Heart left ventricle (tissue), 16 donors: ENCODE measurements around the gene ADGRB3. TPM values are rescaled to one million over a fixed set of nuclear protein-coding genes. Genes with fewer than 3 reads are reported as not detected.

Source experiments
- ATAC-seq, 4 donors: fragments of 200-7000 bp; cut with Tn5 transposase; one replicate each; pipeline ENCODE4 v1.9.1; 2020 to 2022; ENCODE audit warnings: moderate library complexity in 4 of 4, mild to moderate bottlenecking in 3 of 4, moderate number of reproducible peaks in 1 of 4
- DNase-seq, 5 donors: peaks; one replicate each; pipeline ENCODE4 v3.0.0-alpha.2; 2020
- H3K27ac ChIP-seq, 12 donors: fragments of 200-600 bp; sonication (generic) in 4 of 12; one replicate each; pipeline versions ENCODE4 v1.5.0 to v1.8.0; 2016 to 2022; ENCODE audit warnings: mild to moderate bottlenecking in 2 of 12
- H3K27me3 ChIP-seq, 9 donors: fragments of 200-600 bp; sonication (generic) in 2 of 9; one replicate each; pipeline versions ENCODE4 v1.5.1 to v1.8.0; 2016 to 2022; ENCODE audit warnings: mild to moderate bottlenecking in 3 of 9
- H3K36me3 ChIP-seq, 9 donors: fragments of 200-600 bp; sonication (generic) in 2 of 9; one replicate each; pipeline versions ENCODE4 v1.5.0 to v1.8.0; 2018 to 2022; ENCODE audit warnings: mild to moderate bottlenecking in 2 of 9
- H3K4me1 ChIP-seq, 12 donors: fragments of 200-600 bp; sonication (generic) in 4 of 12; one replicate each; pipeline versions ENCODE4 v1.5.0 to v1.8.0; 2016 to 2022; ENCODE audit warnings: mild to moderate bottlenecking in 3 of 12
- H3K4me3 ChIP-seq, 12 donors: fragments of 200-600 bp; sonication (generic) in 4 of 12; one replicate each; pipeline versions ENCODE4 v1.5.0 to v1.8.0; 2017 to 2022; ENCODE audit warnings: mild to moderate bottlenecking in 9 of 12, moderate library complexity in 4 of 12
- H3K9me3 ChIP-seq, 12 donors: fragments of 200-600 bp; sonication (generic) in 4 of 12; one replicate each; pipeline versions ENCODE4 v1.5.0 to v1.8.0; 2016 to 2022; ENCODE audit warnings: mild to moderate bottlenecking in 1 of 12
- CTCF ChIP-seq, 12 donors: fragments of 200-600 bp; sonication (generic) in 4 of 12; IDR thresholded peaks; one replicate each; pipeline versions ENCODE4 v1.5.0 to v1.8.0; 2018 to 2022; ENCODE audit warnings: antibody characterized with exemption in 12 of 12, mild to moderate bottlenecking in 5 of 12
- POLR2A ChIP-seq, 2 donors: fragments of 450-650 bp; IDR thresholded peaks; one replicate each; pipeline ENCODE4 v1.6.1; 2017; ENCODE audit warnings: antibody characterized with exemption in 2 of 2, mild to moderate bottlenecking in 2 of 2, moderate library complexity in 2 of 2
- WGBS, 4 donors: extraction: QIAGEN DNeasy Blood & Tissue Kit in 2 of 4; methylation state at CpG; one replicate each; pipeline versions ENCODE4 v1.1.5 to v1.1.7; 2013 to 2018; 5-methylcytosine and 5-hydroxymethylcytosine counted together
- intact Hi-C, 10 donors: fragments of 100-400 bp; cut with DNase I; formaldehyde crosslinking; loops; one replicate each; pipeline versions ENCODE4 v1.11.1 to v1.14.2; 2022
- polyA plus RNA-seq, 2 donors: library from polyadenylated mRNA; stranded (reverse); fragments of 200-250 nt; gene quantifications; one replicate each; pipeline ENCODE4 v1.2.3, GENCODE V29; 2013
- total RNA-seq, 9 donors: library from RNA; depleted of rRNA in 2 of 9; stranded (reverse); fragments of >200 nt in 2 of 9; fragmentation: NEBNext Ultra II Directional in 3 of 9; extraction: Animal tissue kit (Norgen Biotek cat#: 25700) in 3 of 9; gene quantifications; one replicate each; pipeline versions ENCODE4 v1.1.0 to v1.2.4, GENCODE V29; 2016 to 2023
- donor health status: ischemic (EF 13 %, LVEDD 7.1; RV severe dilation, severe dysfunction).
- donor health status: healthy with polysubstance abuse.
- donor health status: DM: no; HTN: yes; CAD: no.
- donor health status: DM: no; HTN: no; CAD: no.
- donor health status: ischemic (EF 25% LVEDD 6.9; RV normal size, moderate dysfunction).
- donor health status: ischemic (EF 25% LVEDD 5.7; RV mildly dilated, moderate dysfunction).
- donor health status: healthy.
- donor health status: DM: yes; HTN: yes; CAD: no.
- donor health status: ischemic (EF 35%, LVEDD 5.7; RV mildly dilated, moderate dysfunction).
- donor health status: nonischemic (EF 11% LVEDD 7.7; RV severe dilation, severe dysfunction).
- donor health status: DM: yes; HTN: yes; CAD: no.
- donor health status: PGD.
- donor health status: ischemic (EF 29% LVEDD 5.4; RV normal size, mild dysfunction).
- donor health status: nonischemic (EF 23%, LVEDD 6.1; RV moderate dilation, normal function).

Gene ADGRB3
- total and polyA plus RNA-seq, 11 donors = 0.51 to 2.5 (median 1.1) TPM

GRCh38 chr6:69276204-69276603 is 641.1 kb downstream of the ADGRB3 start:
- Histone ChIP-seq H3K27ac (no peak overlapping the region), H3K36me3 (no peaks in the 10 kb centered on the region), H3K4me3 (no peak overlapping the region), H3K4me1 (no peaks in the 10 kb centered on the region), H3K27me3 (no peaks in the 10 kb centered on the region), H3K9me3 (no peaks in the 10 kb centered on the region)
- no peak for DNase-seq
- intact Hi-C loops = no loop called here
- no peak for ATAC-seq
- TF ChIP-seq CTCF (IDR thresholded peaks at IDR 0.05) = no peak

GRCh38 chr6:69279805-69280204 is 644.7 kb downstream of the ADGRB3 start:
- no peaks in the 10 kb centered on the region for H3K9me3 ChIP-seq
- ATAC-seq (no peak), DNase-seq (no peak)
- no peak overlapping the region for H3K4me3 ChIP-seq
- no peaks in the 10 kb centered on the region for H3K27me3 ChIP-seq
- no peak overlapping the region for H3K27ac ChIP-seq
- no peaks in the 10 kb centered on the region for H3K36me3 ChIP-seq
- intact Hi-C loops = no loop called here
- no peaks in the 10 kb centered on the region for H3K4me1 ChIP-seq
- TF ChIP-seq POLR2A (IDR thresholded peaks at IDR 0.05) (no peak), CTCF (IDR thresholded peaks at IDR 0.05) (no peak)
- 45 to 59% (median 54%) methylated on average over 4 of the region's 4 CpGs for WGBS, 4 donors

- Histone ChIP-seq H3K27me3 (no peaks in the 10 kb centered on the region), H3K4me1 (no peaks in the 10 kb centered on the region), H3K36me3 (no peaks in the 10 kb centered on the region), H3K4me3 (no peak overlapping the region), H3K27ac (no peak overlapping the region), H3K9me3 (no peaks in the 10 kb centered on the region)
- 67 to 84% (median 77%) methylated on average over 1 of the region's 1 CpG for WGBS, 4 donors
- DNase-seq (no peak), ATAC-seq (no peak)
- TF ChIP-seq CTCF (IDR thresholded peaks at IDR 0.05) (no peak), POLR2A (IDR thresholded peaks at IDR 0.05) (no peak)
- intact Hi-C loops = no loop called here
These were observed 645.8 kb downstream of the ADGRB3 start for GRCh38 chr6:69280858-69281257.

GRCh38 chr6:69284176-69284730 is 649.2 kb downstream of the ADGRB3 start:
- TF ChIP-seq CTCF (IDR thresholded peaks at IDR 0.05) = no peak
- no peak for TF ChIP-seq POLR2A (IDR thresholded peaks at IDR 0.05)
- intact Hi-C loops = no loop called here
- Histone ChIP-seq H3K27me3 (no peaks in the 10 kb centered on the region), H3K4me3 (no peak overlapping the region), H3K4me1 (no peaks in the 10 kb centered on the region), H3K27ac (no peak overlapping the region), H3K36me3 (no peaks in the 10 kb centered on the region), H3K9me3 (peaks cover 0 to 7% (median 0%) of the 10 kb centered on the region in 12 donors)
- 68 to 80% (median 74%) methylated on average over 7 of the region's 7 CpGs for WGBS, 4 donors
- no peak for DNase-seq
- ATAC-seq = no peak
